NCI-H69 (cell line): Measurements from ENCODE around the gene ATP12A.
"Not testable (repeated sequence)": the region's sequence is repeated elsewhere in the genome, so short reads cannot be mapped to it uniquely, and the experiment has no call there.

ENCODE experiments used
- DNase-seq: peaks from one replicate; lab custom pipeline; 2025; lab: John Stamatoyannopoulos, UW

The ATP12A gene

DNA sequence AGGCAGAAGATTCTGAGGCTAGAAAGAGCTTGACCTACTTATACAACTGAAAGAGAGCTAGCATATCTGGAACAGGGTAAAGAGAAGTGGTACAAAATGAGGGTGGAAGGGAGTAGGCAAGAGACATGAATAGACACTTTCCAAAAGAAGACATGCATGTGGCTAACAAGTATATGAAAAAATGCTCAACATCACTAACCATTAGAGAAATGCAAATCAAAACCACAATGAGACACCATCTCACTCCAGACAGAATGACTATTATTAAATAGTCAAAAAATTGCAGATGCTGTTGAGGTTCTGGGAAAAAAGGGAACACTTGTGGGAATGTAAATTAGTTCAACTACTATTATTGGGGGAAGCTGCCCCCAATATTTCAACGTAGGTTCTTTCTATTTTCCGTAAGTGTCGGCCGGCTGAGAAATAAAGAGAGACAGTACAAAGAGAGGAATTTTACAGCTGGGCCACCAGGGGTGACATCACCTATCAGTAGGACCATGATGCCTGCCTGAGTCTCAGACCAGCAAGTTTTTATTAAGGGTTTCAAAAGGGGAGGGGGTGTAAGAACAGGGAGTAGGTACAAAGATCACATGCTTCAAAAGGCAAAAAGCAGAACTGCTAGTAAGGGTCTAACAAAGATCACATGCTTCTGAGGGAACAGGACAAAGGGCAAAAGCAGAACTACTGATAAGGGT, 50.8 kb downstream of the ATP12A start:
- DNase-seq = not testable (repeated sequence)

DNA sequence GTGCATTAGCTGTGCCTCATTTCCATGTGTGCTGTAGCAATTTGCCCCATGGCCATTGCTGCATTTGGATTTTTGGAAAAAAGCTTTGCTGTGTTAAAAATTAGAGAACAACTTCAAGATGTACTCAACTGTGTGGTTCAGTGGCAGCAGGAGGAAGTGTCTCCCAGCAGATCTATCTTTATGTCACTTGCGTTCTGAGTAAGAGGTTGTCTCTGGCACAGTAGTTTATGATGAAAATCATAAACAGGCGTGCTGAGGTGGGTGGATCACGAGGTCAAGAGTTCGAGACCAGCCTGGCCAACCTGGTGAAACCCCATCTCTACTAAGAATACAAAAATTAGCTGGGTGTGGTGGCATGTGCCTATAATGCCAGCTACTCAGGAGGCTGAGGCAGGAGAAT, 54.7 kb downstream of the ATP12A start:
- no peak for DNase-seq

DNA sequence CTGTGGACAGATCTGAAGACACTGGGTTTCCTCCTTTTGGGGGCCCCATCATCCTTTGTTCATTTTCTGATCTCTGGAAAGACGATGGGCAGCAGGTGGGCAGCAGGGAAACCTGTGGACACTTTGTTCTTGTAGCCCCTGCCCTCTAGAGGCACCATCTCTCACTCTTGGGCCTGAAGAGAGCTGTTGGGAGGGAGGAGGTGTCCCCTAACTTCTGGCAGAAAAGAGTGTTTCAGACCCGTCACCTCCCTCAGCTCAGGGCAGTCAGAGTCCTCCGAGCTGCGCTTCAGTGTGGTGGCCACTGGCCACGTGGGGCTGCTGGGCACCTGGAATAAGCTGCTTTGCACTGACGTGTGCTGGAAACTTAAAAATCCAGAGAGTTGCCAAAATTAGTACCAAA, 56.8 kb downstream of the ATP12A start:
- DNase-seq = peak; percentile 2

GRCh38 chr13:24738366-24738847, 58.2 kb downstream of the ATP12A start:
- DNase-seq = no peak

GRCh38 chr13:24740014-24740890, 60.0 kb downstream of the ATP12A start:
- no peak for DNase-seq

DNA sequence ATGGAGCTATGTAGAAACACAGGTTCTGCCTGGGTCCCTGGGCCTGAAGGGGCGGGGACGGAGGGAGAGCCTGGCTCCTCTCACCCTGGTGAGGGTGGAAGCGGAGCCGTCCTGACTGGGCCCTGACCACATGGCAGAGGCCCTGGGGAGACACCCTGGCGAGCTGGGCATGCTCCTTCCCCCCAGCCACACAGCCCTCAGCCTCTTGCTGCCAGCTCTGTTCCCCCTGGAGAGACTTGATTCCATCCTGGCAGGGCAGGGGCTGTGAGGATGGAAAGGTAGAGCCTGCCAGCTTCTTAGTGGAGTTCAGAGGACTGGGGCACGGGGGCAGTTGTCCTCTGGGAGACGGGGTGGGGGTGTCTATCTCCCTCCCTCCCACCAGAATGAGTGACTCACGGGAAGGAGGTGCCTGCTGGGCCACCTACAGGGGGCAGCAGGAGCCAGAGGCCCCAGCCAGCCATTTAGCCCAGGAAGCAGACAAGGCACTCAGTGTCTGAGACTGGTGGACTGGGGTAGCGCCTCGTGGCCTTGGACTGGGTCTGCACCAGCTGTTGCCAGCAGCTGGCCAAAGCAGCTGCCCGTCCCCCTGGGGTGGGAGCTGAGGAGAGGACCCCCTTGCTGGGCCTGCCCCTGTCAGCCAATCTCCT, 60.9 kb downstream of the ATP12A start:
- peak; percentile 2 for DNase-seq

GRCh38 chr13:24741791-24742190, 61.6 kb downstream of the ATP12A start:
- no peak for DNase-seq

GRCh38 chr13:24742294-24742693, 62.1 kb downstream of the ATP12A start:
- DNase-seq = peak; percentile 51

- no peak for DNase-seq
These were observed 62.8 kb downstream of the ATP12A start for GRCh38 chr13:24742977-24743376.

DNA sequence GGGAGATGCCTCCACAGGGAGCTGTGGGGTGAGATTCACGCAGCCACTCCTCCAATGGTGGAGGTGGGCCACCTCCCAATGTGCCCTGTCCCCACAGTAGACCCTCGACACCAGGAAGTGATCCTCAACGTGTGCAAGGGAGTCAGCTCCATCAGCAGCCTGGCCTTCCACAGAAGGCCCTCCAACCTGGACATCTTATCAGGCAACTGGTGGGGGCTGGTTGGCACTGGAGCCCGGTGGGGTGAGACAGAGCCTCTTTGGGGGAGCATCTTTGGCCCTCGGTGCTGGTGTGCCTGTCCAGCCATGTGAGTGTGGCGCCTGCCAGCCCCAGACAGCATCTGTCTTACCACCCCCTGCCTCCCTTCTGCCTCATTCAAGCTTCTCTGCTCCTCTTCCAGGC, 64.0 kb downstream of the ATP12A start:
- DNase-seq = no peak

DNA sequence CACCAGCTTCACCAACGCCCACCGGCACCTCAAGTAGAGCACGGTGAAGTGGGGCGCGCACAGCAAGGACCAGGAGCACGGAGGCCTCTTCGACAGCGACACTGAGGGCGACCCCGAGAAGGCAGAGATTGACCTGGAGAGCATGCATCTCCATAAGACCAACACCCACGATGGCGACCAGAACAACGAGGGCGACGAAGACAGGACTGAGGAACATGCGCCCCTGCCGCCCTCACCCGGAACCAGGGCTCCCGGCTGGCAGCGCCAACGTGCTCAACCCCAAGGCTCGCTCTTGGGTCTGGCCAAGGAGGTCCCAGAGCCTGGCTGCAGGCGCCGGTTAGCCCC, 65.3 kb downstream of the ATP12A start:
- no peak for DNase-seq

- no peak for DNase-seq
These were observed 65.8 kb downstream of the ATP12A start for GRCh38 chr13:24745861-24746617.

GRCh38 chr13:24746618-24747247, 66.5 kb downstream of the ATP12A start:
- DNase-seq = no peak

- peak; percentile 25 for DNase-seq
These were observed 67.2 kb downstream of the ATP12A start for GRCh38 chr13:24747248-24748060.

GRCh38 chr13:24748061-24748400, 67.8 kb downstream of the ATP12A start:
- DNase-seq = peak; percentile 13

- DNase-seq = no peak
These were observed 79.0 kb downstream of the ATP12A start for GRCh38 chr13:24759197-24759596.
